Right lobe of liver (tissue), 6 donors: Measurements from ENCODE around the gene SUCNR1. TPM values are rescaled to one million over a fixed set of nuclear protein-coding genes. Genes with fewer than 3 reads are reported as not detected.

ENCODE experiments used
- ATAC-seq, 4 donors: fragments of 200-7000 bp; cut with Tn5 transposase; one replicate each; pipeline ENCODE4 v1.9.1; 2020; ENCODE audit warnings: mild to moderate bottlenecking in 4 of 4, moderate library complexity in 4 of 4
- DNase-seq, 3 donors: peaks; one replicate each; pipeline ENCODE4 v3.0.0-alpha.2; 2020
- H3K27ac ChIP-seq, 3 donors: fragments of 200-600 bp; one replicate each; pipeline ENCODE4 v1.8.0; 2022
- H3K27me3 ChIP-seq, 2 donors: fragments of 200-600 bp; one replicate each; pipeline ENCODE4 v1.8.0; 2022
- H3K36me3 ChIP-seq, 4 donors: fragments of 200-600 bp; sonication (generic) in 1 of 4; one replicate each; pipeline versions ENCODE4 v1.5.1 to v1.8.0; 2017 to 2022; ENCODE audit warnings: control low read depth in 1 of 4
- H3K4me1 ChIP-seq, 4 donors: fragments of 200-600 bp; sonication (generic) in 1 of 4; one replicate each; pipeline versions ENCODE4 v1.5.1 to v1.8.0; 2017 to 2022; ENCODE audit warnings: control low read depth in 1 of 4
- H3K4me3 ChIP-seq, 3 donors: fragments of 200-600 bp; one replicate each; pipeline ENCODE4 v1.8.0; 2022
- H3K9me3 ChIP-seq, 4 donors: fragments of 200-600 bp; sonication (generic) in 1 of 4; one replicate each; pipeline versions ENCODE4 v1.5.1 to v1.8.0; 2017 to 2022; ENCODE audit warnings: control low read depth in 1 of 4
- CTCF ChIP-seq, 4 donors: fragments of 200-600 bp in 3 of 4; fragments of 450-650 bp in 1 of 4; IDR thresholded peaks; one replicate each; pipeline versions ENCODE4 v1.5.1 to v1.8.0; 2016 to 2022; ENCODE audit warnings: antibody characterized with exemption in 4 of 4, mild to moderate bottlenecking in 2 of 4
- POLR2A ChIP-seq: fragments of 450-650 bp; IDR thresholded peaks from one replicate; pipeline ENCODE4 v1.6.1; 2017; ENCODE audit warnings: antibody characterized with exemption, mild to moderate bottlenecking
- WGBS: methylation state at CpG from one replicate; pipeline ENCODE4 v1.1.6; 2018; ENCODE audit warnings: low coverage, low lambda C conversion rate; ENCODE audit not compliant: insufficient coverage; ENCODE audit errors: missing lambda C conversion rate; 5-methylcytosine and 5-hydroxymethylcytosine counted together
- intact Hi-C, 2 donors: fragments of 100-400 bp; cut with DNase I; formaldehyde crosslinking; loops; one replicate each; pipeline versions ENCODE4 v1.11.2 to v1.14.1; 2022
- total RNA-seq, 6 experiments: library from RNA; depleted of rRNA in 2 of 6; stranded (reverse); fragments of >200 nt in 2 of 6; fragmentation: NEBNext Ultra II Directional in 3 of 6; extraction: Animal tissue kit (Norgen Biotek cat#: 25700) in 3 of 6; gene quantifications; one replicate each; pipeline versions ENCODE4 v1.1.0 to v1.2.4, GENCODE V29; 2016 to 2023
- donor health status: DM: no; HTN: yes; CAD: no.
- donor health status: DM: no; HTN: no; CAD: no.
- donor health status: DM: no; HTN: no; CAD: no.
- donor health status: DM: no; HTN: yes; CAD: no.
- donor health status: DM: no; HTN: yes; CAD: no.

The SUCNR1 gene
- total RNA-seq, 6 experiments from 2014 or later, result 1.7 to 3.2 (median 2.4) TPM

DNA sequence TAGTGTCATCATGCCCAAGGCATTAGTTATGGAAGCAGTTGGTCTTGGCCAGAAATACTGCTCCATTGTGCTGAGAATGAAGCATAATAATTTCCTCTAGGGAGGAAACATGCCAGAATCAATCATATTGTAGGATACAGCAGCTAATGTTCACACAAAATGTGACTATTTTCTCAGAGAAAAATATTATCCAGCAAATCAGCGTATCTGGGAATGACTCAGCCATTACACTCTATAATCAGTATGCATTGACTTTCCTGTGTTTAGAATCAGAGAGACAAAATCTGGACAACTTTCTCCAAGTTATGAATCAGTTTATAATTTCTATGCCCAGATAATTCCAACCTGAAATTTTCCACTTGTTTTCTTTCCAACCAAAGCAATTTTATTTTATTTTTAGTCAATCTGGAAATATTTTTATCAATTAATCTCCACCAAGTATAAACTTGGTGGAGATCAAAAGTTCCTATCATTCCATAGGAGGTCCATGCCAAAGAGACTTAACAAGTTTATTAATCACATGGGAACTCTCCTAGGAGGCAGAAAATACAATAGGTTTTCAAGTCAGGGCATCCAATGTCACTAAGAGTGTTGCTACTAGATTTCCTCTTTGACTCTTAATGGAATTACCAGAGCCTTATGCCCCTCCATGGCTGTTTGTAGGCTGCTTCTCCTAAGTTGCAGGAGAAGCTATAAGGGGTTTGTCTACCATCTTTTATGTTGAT, 36.4 kb downstream of the SUCNR1 start:
- no peak overlapping the region for H3K27ac ChIP-seq
- TF ChIP-seq CTCF (IDR thresholded peaks at IDR 0.05) (no peak), POLR2A (no peak)
- H3K9me3 ChIP-seq, result no peaks in the 10 kb centered on the region
- DNase-seq (no peak), ATAC-seq (no peak)
- no peaks in the 10 kb centered on the region for H3K36me3 ChIP-seq
- no peaks in the 10 kb centered on the region for H3K27me3 ChIP-seq
- no peak overlapping the region for H3K4me3 ChIP-seq
- WGBS, result 11% methylated on average over 1 of the region's 1 CpG
- H3K4me1 ChIP-seq, result no peaks in the 10 kb centered on the region
- intact Hi-C loops, result loop anchor here in 1 of 2 donors (10.0 kb wide), 1 partner anchor 465 kb away; no protein-coding TSS in a partner anchor

GRCh38 chr3:151911462-151911861, 38.0 kb downstream of the SUCNR1 start:
- intact Hi-C loops, result loop anchor here in 1 of 2 donors (10.0 kb wide), 1 partner anchor 467 kb away; no protein-coding TSS in a partner anchor

DNA sequence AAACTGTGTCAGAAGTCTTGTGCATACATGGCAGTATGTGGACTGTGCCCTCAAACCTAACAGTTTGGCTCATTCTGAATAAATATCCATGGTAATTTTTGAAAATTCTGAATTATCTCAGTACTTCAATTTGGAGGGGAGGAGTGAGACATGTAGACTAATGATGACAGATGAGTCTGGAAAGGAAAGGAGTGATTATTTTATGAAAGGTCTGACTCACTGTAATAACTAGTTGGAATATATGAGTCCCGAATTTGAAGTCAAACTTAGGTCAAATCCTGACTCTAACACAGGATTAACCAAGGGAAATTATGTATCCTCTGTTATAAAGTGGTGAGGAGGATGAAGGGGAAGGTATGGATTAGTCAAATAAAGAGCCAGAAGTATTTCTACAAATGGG, 38.6 kb downstream of the SUCNR1 start:
- DNase-seq, result no peak
- Histone ChIP-seq H3K27ac (no peak overlapping the region), H3K4me3 (no peak overlapping the region), H3K27me3 (no peaks in the 10 kb centered on the region), H3K4me1 (no peaks in the 10 kb centered on the region), H3K36me3 (no peaks in the 10 kb centered on the region), H3K9me3 (no peaks in the 10 kb centered on the region)
- WGBS, result 78% methylated on average over 1 of the region's 1 CpG
- TF ChIP-seq POLR2A, result no peak
- TF ChIP-seq CTCF (IDR thresholded peaks at IDR 0.05), result no peak
- no peak for ATAC-seq
- intact Hi-C loops, result loop anchor here in 1 of 2 donors (10.0 kb wide), 1 partner anchor 467 kb away; no protein-coding TSS in a partner anchor

More at GRCh38 chr3:151911462-151911861, 38.0 kb downstream of the SUCNR1 start:
- Histone ChIP-seq H3K27me3 (no peaks in the 10 kb centered on the region), H3K36me3 (no peaks in the 10 kb centered on the region), H3K27ac (no peak overlapping the region), H3K4me3 (no peak overlapping the region), H3K9me3 (no peaks in the 10 kb centered on the region), H3K4me1 (no peaks in the 10 kb centered on the region)
- DNase-seq (no peak), ATAC-seq (no peak)
- TF ChIP-seq CTCF (IDR thresholded peaks at IDR 0.05) (no peak), POLR2A (no peak)
- no CpG with 5 or more reads among the region's 1 CpG for WGBS

GRCh38 chr3:151916781-151917180, 43.3 kb downstream of the SUCNR1 start:
- no peak overlapping the region for H3K27ac ChIP-seq
- H3K27me3 ChIP-seq, result no peaks in the 10 kb centered on the region
- no peak overlapping the region for H3K4me3 ChIP-seq
- no peaks in the 10 kb centered on the region for H3K9me3 ChIP-seq
- H3K36me3 ChIP-seq, result no peaks in the 10 kb centered on the region
- no peaks in the 10 kb centered on the region for H3K4me1 ChIP-seq
- TF ChIP-seq CTCF (IDR thresholded peaks at IDR 0.05), result no peak
- TF ChIP-seq POLR2A, result no peak
- ATAC-seq (no peak), DNase-seq (no peak)
- intact Hi-C loops, result loop anchor here in 1 of 2 donors (10.0 kb wide), 1 partner anchor 472 kb away; no protein-coding TSS in a partner anchor
